Measurements from ENCODE around the gene RIPK1. TPM values are rescaled to one million over a fixed set of nuclear protein-coding genes. Genes with fewer than 3 reads are reported as not detected.

The RIPK1 gene
- total RNA-seq, 1 donor from 2014 or later, result 14.7 TPM

GRCh38 chr6:3033652-3034051, 34.6 kb upstream of the RIPK1 start:
- no peak for TF ChIP-seq CTCF (conservative IDR thresholded peaks at IDR 0.05)
- H3K9me3 Mint-ChIP-seq, result no peaks in the 10 kb centered on the region
- no peak for DNase-seq (ENCODE audit: extremely low spot score, unreplicated experiment)
- peaks cover 8% of the 10 kb centered on the region for H3K27me3 Mint-ChIP-seq
- H3K27ac Mint-ChIP-seq, result no peak overlapping the region
- H3K4me3 Mint-ChIP-seq, result no peak overlapping the region
- H3K4me1 Mint-ChIP-seq (ENCODE audit: unreplicated experiment), result no peaks in the 10 kb centered on the region
- no peaks in the 10 kb centered on the region for H3K36me3 Mint-ChIP-seq

GRCh38 chr6:3035397-3035796, 32.9 kb upstream of the RIPK1 start:
- Mint-ChIP-seq H3K36me3 (no peaks in the 10 kb centered on the region), H3K4me1 (ENCODE audit: unreplicated experiment) (no peaks in the 10 kb centered on the region), H3K9me3 (no peaks in the 10 kb centered on the region), H3K27ac (no peak overlapping the region), H3K4me3 (no peak overlapping the region), H3K27me3 (peaks cover 8% of the 10 kb centered on the region)
- no peak for TF ChIP-seq CTCF (conservative IDR thresholded peaks at IDR 0.05)
- no peak for DNase-seq (ENCODE audit: extremely low spot score, unreplicated experiment)

- peaks cover 11% of the 10 kb centered on the region for H3K4me1 Mint-ChIP-seq (ENCODE audit: unreplicated experiment)
- H3K9me3 Mint-ChIP-seq, result no peaks in the 10 kb centered on the region
- no peak for TF ChIP-seq CTCF (conservative IDR thresholded peaks at IDR 0.05)
- H3K27me3 Mint-ChIP-seq, result peaks cover 8% of the 10 kb centered on the region
- H3K4me3 Mint-ChIP-seq, result no peak overlapping the region
- no peak overlapping the region for H3K27ac Mint-ChIP-seq
- DNase-seq (ENCODE audit: extremely low spot score, unreplicated experiment), result no peak
- no peaks in the 10 kb centered on the region for H3K36me3 Mint-ChIP-seq
Measured at GRCh38 chr6:3036861-3037637, 31.2 kb upstream of the RIPK1 start.

GRCh38 chr6:3037638-3038365, 30.5 kb upstream of the RIPK1 start:
- no peak for TF ChIP-seq CTCF (conservative IDR thresholded peaks at IDR 0.05)
- no peak overlapping the region for H3K4me3 Mint-ChIP-seq
- no peaks in the 10 kb centered on the region for H3K36me3 Mint-ChIP-seq
- no peak overlapping the region for H3K27ac Mint-ChIP-seq
- H3K4me1 Mint-ChIP-seq (ENCODE audit: unreplicated experiment), result peaks cover 11% of the 10 kb centered on the region
- H3K27me3 Mint-ChIP-seq, result peaks cover 8% of the 10 kb centered on the region
- no peak for DNase-seq (ENCODE audit: extremely low spot score, unreplicated experiment)
- H3K9me3 Mint-ChIP-seq, result no peaks in the 10 kb centered on the region

GRCh38 chr6:3039384-3039783, 28.9 kb upstream of the RIPK1 start:
- peaks cover 8% of the 10 kb centered on the region for H3K27me3 Mint-ChIP-seq
- DNase-seq (ENCODE audit: extremely low spot score, unreplicated experiment), result no peak
- H3K9me3 Mint-ChIP-seq, result no peaks in the 10 kb centered on the region
- H3K4me3 Mint-ChIP-seq, result no peak overlapping the region
- H3K4me1 Mint-ChIP-seq (ENCODE audit: unreplicated experiment), result peaks cover 11% of the 10 kb centered on the region
- H3K36me3 Mint-ChIP-seq, result no peaks in the 10 kb centered on the region
- no peak overlapping the region for H3K27ac Mint-ChIP-seq
- TF ChIP-seq CTCF (conservative IDR thresholded peaks at IDR 0.05), result no peak
